HepG2 (cell line): ENCODE measurements around the gene NUCB1. TPM values are rescaled to one million over a fixed set of nuclear protein-coding genes. Genes with fewer than 3 reads are reported as not detected.

Experiments
- ARID5B ChIP-seq: IDR thresholded peaks from 2 replicates; pipeline ENCODE4 v1.4.0; 2020; ENCODE audit warnings: mild to moderate bottlenecking, missing genetic modification reagents
- GMEB2 ChIP-seq: IDR thresholded peaks from 2 replicates; pipeline ENCODE4 v1.6.1; 2016; ENCODE audit warnings: missing biosample characterization, missing genetic modification reagents, low read depth
- GTF2F1 ChIP-seq: fragments of 150-350 bp; IDR thresholded peaks from 2 replicates; pipeline ENCODE4 v1.6.1; 2014; ENCODE audit warnings: low read length
- JUNB ChIP-seq: sonication (generic); formaldehyde crosslinking; IDR thresholded peaks from 2 replicates; pipeline ENCODE4 v1.8.0; 2022; ENCODE audit warnings: missing genetic modification reagents, mild to moderate bottlenecking, borderline replicate concordance
- MTA1 ChIP-seq: sonication (generic); formaldehyde crosslinking; IDR thresholded peaks from 2 replicates; pipeline ENCODE4 v1.4.0; 2020; ENCODE audit warnings: missing genetic modification reagents, mild to moderate bottlenecking, borderline replicate concordance
- MXD1 ChIP-seq: sonication (generic); formaldehyde crosslinking; IDR thresholded peaks from 2 replicates; pipeline ENCODE4 v1.4.0; 2020; ENCODE audit warnings: mild to moderate bottlenecking, missing genetic modification reagents
- RARA ChIP-seq: IDR thresholded peaks from 2 replicates; pipeline ENCODE4 v1.6.1; 2016; ENCODE audit warnings: missing genetic modification reagents, missing compliant biosample characterization
- RXRB ChIP-seq: IDR thresholded peaks from 2 replicates; pipeline ENCODE4 v1.6.1; 2016; ENCODE audit warnings: borderline replicate concordance, missing genetic modification reagents, missing compliant biosample characterization
- SRSF1 ChIP-seq: fragments of 200-400 bp; formaldehyde crosslinking; optimal IDR thresholded peaks from 2 replicates; pipeline ENCODE3; 2017; ENCODE audit warnings: mild to moderate bottlenecking, low read depth, low read length, moderate library complexity
- STAT6 ChIP-seq: sonication (generic); formaldehyde crosslinking; IDR thresholded peaks from 2 replicates; pipeline ENCODE4 v1.4.0; 2020; ENCODE audit warnings: missing genetic modification reagents, mild to moderate bottlenecking, borderline replicate concordance
- TAF1 ChIP-seq: sonication (generic); formaldehyde crosslinking; IDR thresholded peaks from 2 replicates; pipeline ENCODE4 v1.4.0; 2020; ENCODE audit warnings: missing genetic modification reagents
- ZFX ChIP-seq: sonication (generic); formaldehyde crosslinking; IDR thresholded peaks from 2 replicates; pipeline ENCODE4 v1.4.0; 2020; ENCODE audit warnings: mild to moderate bottlenecking, low read depth, missing genetic modification reagents, moderate library complexity
- ZNF317 ChIP-seq: sonication (generic); formaldehyde crosslinking; IDR thresholded peaks from 2 replicates; pipeline ENCODE4 v1.5.0; 2020; ENCODE audit warnings: mild to moderate bottlenecking, missing genetic modification reagents
- ZNF569 ChIP-seq: sonication (generic); formaldehyde crosslinking; IDR thresholded peaks from 2 replicates; pipeline ENCODE4 v1.5.0; 2020; ENCODE audit warnings: mild to moderate bottlenecking, missing genetic modification reagents, moderate library complexity, borderline replicate concordance
- ZNF703 ChIP-seq: sonication (generic); formaldehyde crosslinking; IDR thresholded peaks from 2 replicates; pipeline ENCODE4 v1.5.1; 2020; ENCODE audit warnings: missing genetic modification reagents, mild to moderate bottlenecking, moderate library complexity, borderline replicate concordance
- ZNF746 ChIP-seq: sonication (generic); formaldehyde crosslinking; IDR thresholded peaks from 2 replicates; pipeline ENCODE4 v1.8.0; 2022; ENCODE audit warnings: mild to moderate bottlenecking, missing genetic modification reagents
- ZNF883 ChIP-seq: sonication (generic); formaldehyde crosslinking; IDR thresholded peaks from 2 replicates; pipeline ENCODE4 v1.5.1; 2020; ENCODE audit warnings: mild to moderate bottlenecking, missing genetic modification reagents; ENCODE audit errors: not compliant biosample characterization
- polyA plus RNA-seq, 8 experiments: library from polyadenylated mRNA; depleted of rRNA in 3 of 8; stranded (reverse) in 7 of 8; unstranded in 1 of 8; fragments of >200 nt; fragmentation: Illumina TruSeq in 4 of 8; extraction: Trizol in 4 of 8; gene quantifications; 2 replicates each; pipeline versions ENCODE4 v1.2.1 to v1.2.3, GENCODE V29; 2011 to 2016; ENCODE audit warnings: low read depth in 4 of 8, missing spikeins in 1 of 8, mixed read lengths in 1 of 8; ENCODE audit not compliant: insufficient read depth in 1 of 8
- total RNA-seq, 5 experiments: library from RNA; depleted of rRNA; stranded (reverse); fragments of >200 nt; fragmentation: Illumina TruSeq; extraction: Trizol; gene quantifications; 2 replicates each; pipeline ENCODE4 v1.2.3, GENCODE V29; 2016; ENCODE audit warnings: low read depth in 1 of 5

The NUCB1 gene
- total and polyA plus RNA-seq, 2 of the 13 experiments (the other 11 are each of a cell fraction or from before 2014, with no cell fraction given) = 82.3 to 106 TPM

DNA sequence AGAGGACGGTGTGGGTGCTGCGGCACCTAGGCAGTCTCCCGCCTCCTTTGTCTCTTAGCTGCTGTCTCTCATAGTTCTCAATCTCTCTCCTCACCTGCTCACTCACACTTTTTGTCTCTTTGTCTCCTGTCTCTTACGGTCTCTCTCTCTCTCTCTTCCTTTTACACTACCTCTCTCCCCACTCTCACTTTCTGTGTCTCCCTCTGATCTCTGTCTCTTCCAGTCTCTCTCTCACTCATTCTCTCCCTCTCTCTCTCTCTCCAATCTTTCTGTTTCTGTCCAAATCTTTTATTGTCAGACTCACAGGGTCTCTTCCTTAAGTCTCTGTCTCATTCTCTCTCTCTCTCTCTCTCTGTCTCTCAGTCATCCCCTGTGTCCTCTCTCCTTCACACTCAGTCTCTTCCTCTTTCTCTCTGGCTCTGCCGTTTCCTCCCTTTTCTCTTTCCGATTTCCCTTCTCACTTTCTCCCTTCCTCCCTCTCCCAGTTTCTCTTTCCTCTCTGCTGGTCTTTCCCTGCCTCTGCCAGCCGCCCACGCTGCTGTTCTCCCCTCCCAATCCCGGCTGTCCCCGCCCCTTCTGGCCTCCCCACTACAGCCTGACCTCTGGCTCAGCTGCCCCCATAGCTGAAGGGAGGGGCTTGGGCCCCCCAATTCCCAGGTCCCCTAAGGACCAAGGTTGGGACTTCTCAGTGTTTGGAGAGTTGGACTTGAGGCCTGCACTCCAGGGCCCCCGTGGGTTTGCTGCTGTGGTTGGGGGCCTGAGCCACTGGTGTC is 31.8 kb upstream of the NUCB1 start, which contains the start of gene PLEKHA4 (continued):
- TF ChIP-seq ZNF746 (peak; percentile 55; the same call in 1 of the 2 replicates), ZNF703 (CRISPR knock-in tag) (no peak), ZNF883 (CRISPR knock-in tag) (no peak), ZNF569 (CRISPR knock-in tag) (no peak), TAF1 (CRISPR knock-in tag) (peak; percentile 44; the same call in 1 of the 2 replicates), GMEB2 (CRISPR knock-in tag) (no peak), RARA (CRISPR knock-in tag) (no peak), ZFX (CRISPR knock-in tag) (peak; percentile 68), ZNF317 (CRISPR knock-in tag) (0 out of 2 replicates have a peak, but pooled peaks have one; percentile 16), GTF2F1 (no peak), JUNB (CRISPR knock-in tag) (peak; percentile 15; the same call in 1 of the 2 replicates), SRSF1 (peak; percentile 51), MTA1 (CRISPR knock-in tag) (peak; percentile 60; the same call in 1 of the 2 replicates), ARID5B (CRISPR knock-in tag) (peak; percentile 7; the same call in 1 of the 2 replicates), MXD1 (CRISPR knock-in tag) (no peak), RXRB (CRISPR knock-in tag) (0 out of 2 replicates have a peak, but pooled peaks have one; percentile 22), STAT6 (CRISPR knock-in tag) (no peak)
